Liver (tissue), 9 donors: ENCODE data around the gene REC114. TPM values are rescaled to one million over a fixed set of nuclear protein-coding genes. Genes with fewer than 3 reads are reported as not detected.

ENCODE experiments used
- DNase-seq: peaks from one replicate; pipeline ENCODE4 v3.0.0-alpha.2; 2017; ENCODE audit warnings: low spot score
- H3K27ac ChIP-seq, 2 donors: one replicate each; pipeline ENCODE4 v1.7.0; 2013; ENCODE audit warnings: inconsistent platforms in 2 of 2, low read length in 2 of 2, control low read depth in 1 of 2, low read depth in 1 of 2, mild to moderate bottlenecking in 1 of 2
- H3K27me3 ChIP-seq, 4 donors: one replicate each; pipeline versions ENCODE4 v1.6.1 to v1.7.0; 2013; ENCODE audit warnings: low read length in 3 of 4, inconsistent platforms in 1 of 4, mild to moderate bottlenecking in 1 of 4, moderate library complexity in 1 of 4; ENCODE audit not compliant: control insufficient read depth in 4 of 4, insufficient read depth in 4 of 4
- H3K36me3 ChIP-seq, 4 donors: one replicate each; pipeline versions ENCODE4 v1.6.1 to v1.7.0; 2013; ENCODE audit warnings: low read length in 3 of 4, mild to moderate bottlenecking in 3 of 4, low read depth in 1 of 4, moderate library complexity in 1 of 4; ENCODE audit not compliant: control insufficient read depth in 4 of 4, insufficient read depth in 3 of 4
- H3K4me1 ChIP-seq, 4 donors: one replicate each; pipeline versions ENCODE4 v1.6.1 to v1.7.0; 2013; ENCODE audit warnings: low read length in 3 of 4, mild to moderate bottlenecking in 3 of 4, moderate library complexity in 1 of 4; ENCODE audit not compliant: control insufficient read depth in 4 of 4, insufficient read depth in 4 of 4
- H3K4me3 ChIP-seq, 3 donors: one replicate each; pipeline versions ENCODE4 v1.6.1 to v1.7.0; 2013; ENCODE audit warnings: low read length in 3 of 3, control low read depth in 1 of 3, low read depth in 1 of 3, mild to moderate bottlenecking in 1 of 3
- H3K9ac ChIP-seq, 2 donors: one replicate each; pipeline ENCODE4 v1.7.0; 2013; ENCODE audit warnings: low read length in 2 of 2, mild to moderate bottlenecking in 2 of 2, moderate library complexity in 2 of 2, control low read depth in 1 of 2, low read depth in 1 of 2
- H3K9me3 ChIP-seq, 4 donors: one replicate each; pipeline versions ENCODE4 v1.6.1 to v1.7.0; 2013; ENCODE audit warnings: low read length in 3 of 4; ENCODE audit not compliant: control insufficient read depth in 4 of 4
- CTCF ChIP-seq: fragments of 150-350 bp; IDR thresholded peaks from 2 replicates; pipeline ENCODE4 v1.5.1; 2017; ENCODE audit warnings: improper control_type of control experiment, low read depth, low read length; ENCODE audit not compliant: missing input control
- EGR1 ChIP-seq, 2 donors: IDR thresholded peaks; 2 replicates each; pipeline ENCODE4 v1.6.1; 2016 to 2018; ENCODE audit warnings: antibody characterized with exemption in 2 of 2, low read depth in 2 of 2
- NR2F2 ChIP-seq: IDR thresholded peaks from 2 replicates; pipeline ENCODE4 v1.6.1; 2016; ENCODE audit warnings: antibody characterized with exemption
- RXRA ChIP-seq, 2 donors: IDR thresholded peaks; 2 replicates each; pipeline ENCODE4 v1.6.1; 2017 to 2018; ENCODE audit warnings: antibody characterized with exemption in 2 of 2, mild to moderate bottlenecking in 1 of 2
- SP1 ChIP-seq: IDR thresholded peaks from 2 replicates; pipeline ENCODE4 v1.6.1; 2018; ENCODE audit warnings: antibody characterized with exemption, mild to moderate bottlenecking
- YY1 ChIP-seq: IDR thresholded peaks from 2 replicates; pipeline ENCODE4 v1.6.1; 2016; ENCODE audit warnings: antibody characterized with exemption, mild to moderate bottlenecking
- ZBTB33 ChIP-seq: IDR thresholded peaks from 2 replicates; pipeline ENCODE4 v1.6.1; 2016; ENCODE audit warnings: antibody characterized with exemption
- WGBS: extraction: QIAGEN DNeasy Blood & Tissue Kit; methylation state at CpG from one replicate; pipeline ENCODE4 v1.1.7; 2013; 5-methylcytosine and 5-hydroxymethylcytosine counted together
- polyA plus RNA-seq, 2 donors: library from polyadenylated mRNA; stranded (reverse) in 1 of 2; unstranded in 1 of 2; fragments of 200-250 nt in 1 of 2; fragments of >200 nt in 1 of 2; fragmentation: Nextera tagmentation in 1 of 2; extraction: Ambion mirVana in 1 of 2; gene quantifications; one replicate each; pipeline versions ENCODE4 v1.2.1 to v1.2.3, GENCODE V29; 2013 to 2015
- total RNA-seq, 2 donors: library from RNA; depleted of rRNA; stranded (reverse); fragments of >200 nt; gene quantifications; one replicate each; pipeline ENCODE4 v1.2.3, GENCODE V29; 2014
- donor health status: healthy.
- donor health status: healthy.
- donor health status: healthy.
- donor health status: healthy.
- donor health status: healthy.

Gene REC114
- total and polyA plus RNA-seq, 4 donors, result not detected

DNA sequence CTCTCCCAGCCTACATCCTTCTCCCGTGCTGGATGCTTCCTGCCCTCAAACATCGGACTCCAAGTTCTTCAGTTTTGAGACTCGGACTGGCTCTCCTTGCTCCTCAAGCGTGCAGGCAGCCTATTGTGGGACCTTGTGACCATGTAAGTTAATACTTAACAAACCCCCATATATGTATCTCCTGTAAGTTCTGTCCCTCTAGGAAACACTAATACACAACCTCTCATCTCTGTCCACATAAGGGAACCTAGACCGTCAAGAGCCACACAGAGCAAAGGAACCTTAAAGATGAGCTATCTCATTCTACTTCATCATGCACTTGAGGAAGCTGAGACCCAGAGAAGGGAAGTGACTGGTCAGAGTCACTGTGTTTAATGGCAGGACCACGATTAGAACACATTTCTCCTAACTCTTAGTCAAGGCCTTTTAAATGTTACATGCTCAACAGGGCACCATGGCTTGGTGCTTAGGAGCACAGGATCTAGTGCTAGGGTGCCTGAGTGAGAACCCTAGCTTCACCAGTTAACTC, 140.0 kb downstream of the REC114 start (continued):
- TF ChIP-seq ZBTB33, result no peak
- TF ChIP-seq NR2F2, result no peak

DNA sequence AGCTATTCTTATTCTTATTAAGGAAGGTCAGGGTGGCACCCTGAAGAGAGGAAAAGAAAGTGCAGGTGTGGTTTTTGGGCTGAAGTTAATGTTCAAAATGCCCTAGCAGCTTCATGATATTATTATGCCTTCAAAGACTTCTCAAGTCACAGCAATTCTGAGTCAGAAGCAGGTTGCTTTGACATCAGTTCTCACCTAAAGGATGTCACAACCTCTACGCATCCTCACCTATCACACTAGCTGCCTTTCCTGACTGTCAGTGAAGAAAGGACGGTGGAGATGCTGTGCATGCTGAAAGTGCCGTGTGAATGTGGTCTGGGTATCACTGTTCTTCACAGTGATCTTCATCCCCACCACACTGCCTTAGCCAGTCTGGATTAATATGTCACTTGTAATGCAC, 140.6 kb downstream of the REC114 start:
- H3K9me3 ChIP-seq, result no peaks in the 10 kb centered on the region
- no peaks in the 10 kb centered on the region for H3K27me3 ChIP-seq
- 97% methylated on average over 3 of the region's 3 CpGs for WGBS
- TF ChIP-seq RXRA (IDR thresholded peaks at IDR 0.05) (no peak), NR2F2 (no peak), CTCF (no peak), SP1 (no peak), EGR1 (IDR thresholded peaks at IDR 0.05; ENCODE audit: low read depth in 2 of 2) (no peak)
- H3K36me3 ChIP-seq, result peaks cover 0 to 50% (median 19%) of the 10 kb centered on the region in 4 donors
- H3K4me3 ChIP-seq, result no peak overlapping the region
- no peak overlapping the region for H3K27ac ChIP-seq
- no peaks in the 10 kb centered on the region for H3K4me1 ChIP-seq
- no peak for DNase-seq
- H3K9ac ChIP-seq, result no peak overlapping the region

DNA sequence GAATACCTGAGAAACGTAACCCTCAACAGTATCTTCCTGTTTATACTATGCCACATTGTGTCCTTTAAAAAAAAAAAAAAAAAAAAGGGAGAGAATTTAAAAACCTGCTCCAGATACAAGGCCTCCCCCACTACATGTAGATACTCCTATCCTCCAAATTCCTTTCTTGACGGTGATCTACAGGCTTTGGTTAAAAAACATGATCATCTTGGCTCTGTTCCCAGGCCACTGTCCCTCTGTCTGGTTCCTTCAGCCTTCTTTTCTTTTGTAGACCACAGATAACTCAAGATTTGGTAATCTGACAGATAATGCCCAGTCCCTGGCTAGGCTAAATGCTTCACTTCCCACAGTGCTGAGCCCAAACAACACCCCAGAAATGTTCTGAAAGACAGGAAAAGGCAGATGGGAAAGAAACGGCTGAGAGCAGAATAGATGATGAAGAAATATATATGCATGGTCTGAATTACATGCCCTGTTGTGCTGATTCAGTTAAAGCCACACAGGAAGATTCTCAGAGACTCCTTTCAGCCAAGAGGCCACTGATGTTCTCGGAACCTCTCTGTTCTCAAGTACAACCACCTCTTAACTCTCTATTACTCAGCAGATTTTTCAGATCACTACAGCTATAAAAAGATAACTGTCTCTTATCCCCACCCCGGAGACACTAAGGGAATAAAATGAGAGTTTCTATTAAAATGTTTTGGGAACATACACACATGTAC, 141.9 kb downstream of the REC114 start:
- Histone ChIP-seq H3K9ac (no peak overlapping the region), H3K27ac (no peak overlapping the region), H3K4me1 (no peaks in the 10 kb centered on the region), H3K27me3 (no peaks in the 10 kb centered on the region), H3K36me3 (peaks cover 0 to 47% (median 22%) of the 10 kb centered on the region in 4 donors), H3K4me3 (no peak overlapping the region), H3K9me3 (no peaks in the 10 kb centered on the region)
- no peak for DNase-seq
- TF ChIP-seq CTCF, result no peak
- TF ChIP-seq YY1, result no peak
- TF ChIP-seq ZBTB33, result no peak
- 80% methylated on average over 5 of the region's 5 CpGs for WGBS
